Measurements from ENCODE around the gene LRMDA. TPM values are rescaled to one million over a fixed set of nuclear protein-coding genes. Genes with fewer than 3 reads are reported as not detected.

The LRMDA gene
- total RNA-seq, 1 donor from 2014 or later = not detected

DNA sequence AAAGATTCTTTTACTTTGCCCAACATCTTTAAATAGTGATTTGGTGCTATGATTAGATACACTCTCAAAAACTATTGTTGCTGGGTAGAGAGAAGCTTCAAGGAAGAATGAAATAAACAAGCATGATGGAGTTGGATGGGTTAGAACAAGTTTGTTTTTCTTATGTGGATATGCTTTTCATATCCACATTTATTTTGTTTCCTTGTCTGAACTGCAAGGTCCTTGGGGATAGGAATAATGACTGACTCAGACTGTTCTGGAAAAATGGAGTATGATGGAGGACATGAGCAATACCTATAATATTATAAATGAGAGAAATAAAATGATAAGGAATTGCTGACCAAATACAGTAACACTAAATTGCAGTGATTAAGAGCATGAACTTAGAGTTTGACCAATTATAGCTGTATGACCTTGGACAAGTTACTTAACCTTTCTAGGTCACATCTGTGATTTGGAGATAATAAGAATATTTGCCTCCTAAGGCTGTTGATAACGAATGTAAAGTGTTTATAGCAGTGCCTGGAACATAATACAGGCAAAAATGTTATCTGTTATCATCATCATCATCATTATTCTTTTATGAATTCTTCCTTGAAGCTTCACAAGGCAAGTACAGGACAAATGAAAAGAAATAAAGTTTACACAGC lies 847.5 kb downstream of the LRMDA start:
- Mint-ChIP-seq H3K27me3 (no peaks in the 10 kb centered on the region), H3K9me3 (peaks cover 17% of the 10 kb centered on the region), H3K4me1 (no peaks in the 10 kb centered on the region), H3K27ac (no peak overlapping the region), H3K36me3 (ENCODE audit: low read depth) (no peaks in the 10 kb centered on the region), H3K4me3 (no peak overlapping the region)
- intact Hi-C loops (cut with micrococcal nuclease) = no loop called here
- no peak for ATAC-seq (ENCODE audit: low read depth)
- ChIA-PET POLR2A (interaction anchor here (0.6 kb wide), 1 partner anchor 18 kb away, joined by 5 read pairs; no protein-coding TSS in a partner anchor), CTCF (no interaction called here)
- no peak for DNase-seq
- TF ChIP-seq, protein P1, sequence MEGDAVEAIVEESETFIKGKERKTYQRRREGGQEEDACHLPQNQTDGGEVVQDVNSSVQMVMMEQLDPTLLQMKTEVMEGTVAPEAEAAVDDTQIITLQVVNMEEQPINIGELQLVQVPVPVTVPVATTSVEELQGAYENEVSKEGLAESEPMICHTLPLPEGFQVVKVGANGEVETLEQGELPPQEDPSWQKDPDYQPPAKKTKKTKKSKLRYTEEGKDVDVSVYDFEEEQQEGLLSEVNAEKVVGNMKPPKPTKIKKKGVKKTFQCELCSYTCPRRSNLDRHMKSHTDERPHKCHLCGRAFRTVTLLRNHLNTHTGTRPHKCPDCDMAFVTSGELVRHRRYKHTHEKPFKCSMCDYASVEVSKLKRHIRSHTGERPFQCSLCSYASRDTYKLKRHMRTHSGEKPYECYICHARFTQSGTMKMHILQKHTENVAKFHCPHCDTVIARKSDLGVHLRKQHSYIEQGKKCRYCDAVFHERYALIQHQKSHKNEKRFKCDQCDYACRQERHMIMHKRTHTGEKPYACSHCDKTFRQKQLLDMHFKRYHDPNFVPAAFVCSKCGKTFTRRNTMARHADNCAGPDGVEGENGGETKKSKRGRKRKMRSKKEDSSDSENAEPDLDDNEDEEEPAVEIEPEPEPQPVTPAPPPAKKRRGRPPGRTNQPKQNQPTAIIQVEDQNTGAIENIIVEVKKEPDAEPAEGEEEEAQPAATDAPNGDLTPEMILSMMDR (IDR thresholded peaks at IDR 0.05) = no peak

- POLR2A ChIA-PET = no interaction called here
- TF ChIP-seq, protein P1 (IDR thresholded peaks at IDR 0.05) = no peak
- DNase-seq (no peak), ATAC-seq (ENCODE audit: low read depth) (no peak)
- Mint-ChIP-seq H3K4me1 (no peaks in the 10 kb centered on the region), H3K4me3 (no peak overlapping the region), H3K27ac (no peak overlapping the region), H3K27me3 (no peaks in the 10 kb centered on the region), H3K36me3 (ENCODE audit: low read depth) (no peaks in the 10 kb centered on the region), H3K9me3 (no peaks in the 10 kb centered on the region)
- intact Hi-C loops (cut with micrococcal nuclease) = no loop called here
- CTCF ChIA-PET = no interaction called here
Measured at GRCh38 chr10:76281659-76282058, 850.2 kb downstream of the LRMDA start.

GRCh38 chr10:76282061-76283025 lies 850.9 kb downstream of the LRMDA start:
- H3K27me3 Mint-ChIP-seq = no peaks in the 10 kb centered on the region

DNA sequence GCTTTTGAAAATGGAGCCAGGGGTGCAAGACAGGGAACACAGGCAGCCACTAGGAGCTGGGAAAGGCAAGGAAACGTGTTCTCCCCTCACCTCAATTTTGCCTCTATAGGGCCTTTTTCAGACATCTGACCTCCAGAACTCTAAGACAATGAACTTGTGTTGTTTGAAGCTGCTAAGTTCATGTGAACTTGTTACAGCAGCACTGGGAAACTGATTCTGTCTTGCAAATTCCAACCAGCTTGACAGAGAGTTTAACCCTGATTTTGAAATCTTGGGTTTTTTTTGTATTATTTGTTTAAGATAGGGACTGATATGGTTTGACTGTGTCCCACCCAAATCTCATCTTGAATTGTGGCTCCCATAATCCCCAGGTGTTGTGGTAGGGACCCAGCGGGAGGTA lies 852.9 kb downstream of the LRMDA start:
- ChIA-PET CTCF (no interaction called here), POLR2A (no interaction called here)
- H3K9me3 Mint-ChIP-seq = no peaks in the 10 kb centered on the region
- intact Hi-C loops (cut with micrococcal nuclease) = no loop called here
- TF ChIP-seq, protein P1 (IDR thresholded peaks at IDR 0.05) = no peak
- no peaks in the 10 kb centered on the region for H3K27me3 Mint-ChIP-seq
- no peak overlapping the region for H3K27ac Mint-ChIP-seq
- H3K4me1 Mint-ChIP-seq = no peaks in the 10 kb centered on the region
- no peaks in the 10 kb centered on the region for H3K36me3 Mint-ChIP-seq (ENCODE audit: low read depth)
- no peak overlapping the region for H3K4me3 Mint-ChIP-seq
- ATAC-seq (ENCODE audit: low read depth) = no peak
- no peak for DNase-seq

More at GRCh38 chr10:76282061-76283025, 850.9 kb downstream of the LRMDA start:
- no peak overlapping the region for H3K27ac Mint-ChIP-seq
- H3K4me1 Mint-ChIP-seq = no peaks in the 10 kb centered on the region
- TF ChIP-seq, protein P1 (IDR thresholded peaks at IDR 0.05) = no peak
- DNase-seq (no peak), ATAC-seq (ENCODE audit: low read depth) (no peak)
- H3K36me3 Mint-ChIP-seq (ENCODE audit: low read depth) = no peaks in the 10 kb centered on the region
- no peak overlapping the region for H3K4me3 Mint-ChIP-seq
- POLR2A ChIA-PET = no interaction called here
- no peaks in the 10 kb centered on the region for H3K9me3 Mint-ChIP-seq
- intact Hi-C loops (cut with micrococcal nuclease) = no loop called here
- CTCF ChIA-PET = no interaction called here

DNA sequence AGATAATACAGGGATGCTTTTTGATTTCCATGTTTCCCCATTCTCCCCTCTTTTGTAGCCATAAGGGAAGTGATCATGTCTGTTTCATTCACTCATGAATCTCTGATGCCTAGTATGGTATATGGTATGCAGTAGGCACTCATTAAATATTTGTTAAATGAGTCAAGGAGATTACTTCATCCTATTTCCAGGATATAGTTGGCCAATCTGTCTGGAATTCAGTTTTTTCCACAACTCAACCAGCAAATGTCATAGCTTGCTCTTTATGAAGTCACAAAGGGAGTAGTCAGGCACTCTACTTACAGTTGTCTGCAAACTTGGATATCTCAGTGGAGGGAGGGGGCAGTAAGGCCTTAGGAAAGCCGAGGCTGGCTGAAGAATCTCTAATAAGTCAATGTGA lies 853.6 kb downstream of the LRMDA start:
- H3K27ac Mint-ChIP-seq = no peak overlapping the region
- no peaks in the 10 kb centered on the region for H3K9me3 Mint-ChIP-seq
- H3K36me3 Mint-ChIP-seq (ENCODE audit: low read depth) = no peaks in the 10 kb centered on the region
- no peaks in the 10 kb centered on the region for H3K4me1 Mint-ChIP-seq
- CTCF ChIA-PET = no interaction called here
- TF ChIP-seq, protein P1 (IDR thresholded peaks at IDR 0.05) = no peak
- DNase-seq (no peak), ATAC-seq (ENCODE audit: low read depth) (no peak)
- intact Hi-C loops (cut with micrococcal nuclease) = no loop called here
- POLR2A ChIA-PET = no interaction called here
- no peaks in the 10 kb centered on the region for H3K27me3 Mint-ChIP-seq
- H3K4me3 Mint-ChIP-seq = no peak overlapping the region

Data from activated B cell treated with CpG ODN at 0.5 μM for 24 hours (primary cell).